ENCODE results near the gene IRF5.
A peak's percentile ranks its signal among the peaks of the same experiment; 100 is the strongest.

The IRF5 gene

GRCh38 chr7:128895320-128895719 is 42.4 kb upstream of the IRF5 start:
- Histone ChIP-seq H3K9ac (ENCODE audit: low read depth, low read length) (no peak overlapping the region), H3K4me3 (ENCODE audit: low read depth, low read length) (no peak overlapping the region), H3K36me3 (ENCODE audit: control insufficient read depth, insufficient read depth, low read length) (no peaks in the 10 kb centered on the region), H3K27me3 (ENCODE audit: control insufficient read depth, insufficient read depth, low read length) (peaks cover 3% of the 10 kb centered on the region), H3K4me1 (ENCODE audit: control insufficient read depth, insufficient read depth, low read length) (peaks cover 4% of the 10 kb centered on the region), H3K9me3 (ENCODE audit: control insufficient read depth, insufficient read depth, low read length) (peaks cover 2% of the 10 kb centered on the region)

GRCh38 chr7:128899392-128899791 is 38.3 kb upstream of the IRF5 start:
- Histone ChIP-seq H3K27me3 (ENCODE audit: control insufficient read depth, insufficient read depth, low read length) (no peaks in the 10 kb centered on the region), H3K9ac (ENCODE audit: low read depth, low read length) (no peak overlapping the region), H3K36me3 (ENCODE audit: control insufficient read depth, insufficient read depth, low read length) (no peaks in the 10 kb centered on the region), H3K4me1 (ENCODE audit: control insufficient read depth, insufficient read depth, low read length) (no peaks in the 10 kb centered on the region), H3K9me3 (ENCODE audit: control insufficient read depth, insufficient read depth, low read length) (peaks cover 2% of the 10 kb centered on the region), H3K4me3 (ENCODE audit: low read depth, low read length) (no peak overlapping the region)

- no peaks in the 10 kb centered on the region for H3K36me3 ChIP-seq (ENCODE audit: control insufficient read depth, insufficient read depth, low read length)
- H3K4me3 ChIP-seq (ENCODE audit: low read depth, low read length), result no peak overlapping the region
- peaks cover 2% of the 10 kb centered on the region for H3K9me3 ChIP-seq (ENCODE audit: control insufficient read depth, insufficient read depth, low read length)
- no peak overlapping the region for H3K9ac ChIP-seq (ENCODE audit: low read depth, low read length)
- no peaks in the 10 kb centered on the region for H3K27me3 ChIP-seq (ENCODE audit: control insufficient read depth, insufficient read depth, low read length)
- no peaks in the 10 kb centered on the region for H3K4me1 ChIP-seq (ENCODE audit: control insufficient read depth, insufficient read depth, low read length)
Measured at GRCh38 chr7:128900237-128900636, 37.5 kb upstream of the IRF5 start.

GRCh38 chr7:128902761-128903585 is 34.8 kb upstream of the IRF5 start:
- Histone ChIP-seq H3K27me3 (ENCODE audit: control insufficient read depth, insufficient read depth, low read length) (no peaks in the 10 kb centered on the region), H3K9ac (ENCODE audit: low read depth, low read length) (no peak overlapping the region), H3K36me3 (ENCODE audit: control insufficient read depth, insufficient read depth, low read length) (no peaks in the 10 kb centered on the region), H3K9me3 (ENCODE audit: control insufficient read depth, insufficient read depth, low read length) (peaks cover 2% of the 10 kb centered on the region), H3K4me3 (ENCODE audit: low read depth, low read length) (no peak overlapping the region), H3K4me1 (ENCODE audit: control insufficient read depth, insufficient read depth, low read length) (no peaks in the 10 kb centered on the region)

GRCh38 chr7:128903621-128904361 is 33.9 kb upstream of the IRF5 start:
- Histone ChIP-seq H3K9ac (ENCODE audit: low read depth, low read length) (no peak overlapping the region), H3K27me3 (ENCODE audit: control insufficient read depth, insufficient read depth, low read length) (no peaks in the 10 kb centered on the region), H3K36me3 (ENCODE audit: control insufficient read depth, insufficient read depth, low read length) (no peaks in the 10 kb centered on the region), H3K4me3 (ENCODE audit: low read depth, low read length) (no peak overlapping the region), H3K9me3 (ENCODE audit: control insufficient read depth, insufficient read depth, low read length) (peaks cover 2% of the 10 kb centered on the region), H3K4me1 (ENCODE audit: control insufficient read depth, insufficient read depth, low read length) (no peaks in the 10 kb centered on the region)

GRCh38 chr7:128904381-128905197 is 33.1 kb upstream of the IRF5 start:
- peaks cover 1% of the 10 kb centered on the region for H3K9me3 ChIP-seq (ENCODE audit: control insufficient read depth, insufficient read depth, low read length)
- H3K36me3 ChIP-seq (ENCODE audit: control insufficient read depth, insufficient read depth, low read length), result no peaks in the 10 kb centered on the region
- H3K4me1 ChIP-seq (ENCODE audit: control insufficient read depth, insufficient read depth, low read length), result peaks cover 3% of the 10 kb centered on the region
- no peak overlapping the region for H3K4me3 ChIP-seq (ENCODE audit: low read depth, low read length)
- H3K27me3 ChIP-seq (ENCODE audit: control insufficient read depth, insufficient read depth, low read length), result peaks cover 8% of the 10 kb centered on the region
- no peak overlapping the region for H3K9ac ChIP-seq (ENCODE audit: low read depth, low read length)

GRCh38 chr7:128906001-128906765 is 31.5 kb upstream of the IRF5 start:
- Histone ChIP-seq H3K9me3 (ENCODE audit: control insufficient read depth, insufficient read depth, low read length) (no peaks in the 10 kb centered on the region), H3K9ac (ENCODE audit: low read depth, low read length) (no peak overlapping the region), H3K4me3 (ENCODE audit: low read depth, low read length) (no peak overlapping the region), H3K36me3 (ENCODE audit: control insufficient read depth, insufficient read depth, low read length) (peaks cover 2% of the 10 kb centered on the region), H3K4me1 (ENCODE audit: control insufficient read depth, insufficient read depth, low read length) (peaks cover 7% of the 10 kb centered on the region), H3K27me3 (ENCODE audit: control insufficient read depth, insufficient read depth, low read length) (peaks cover 16% of the 10 kb centered on the region)

GRCh38 chr7:128906766-128907559 is 30.8 kb upstream of the IRF5 start:
- no peaks in the 10 kb centered on the region for H3K9me3 ChIP-seq (ENCODE audit: control insufficient read depth, insufficient read depth, low read length)
- H3K9ac ChIP-seq (ENCODE audit: low read depth, low read length), result no peak overlapping the region
- H3K27me3 ChIP-seq (ENCODE audit: control insufficient read depth, insufficient read depth, low read length), result peaks cover 16% of the 10 kb centered on the region
- peaks cover 2% of the 10 kb centered on the region for H3K36me3 ChIP-seq (ENCODE audit: control insufficient read depth, insufficient read depth, low read length)
- no peak overlapping the region for H3K4me3 ChIP-seq (ENCODE audit: low read depth, low read length)
- peaks cover 11% of the 10 kb centered on the region for H3K4me1 ChIP-seq (ENCODE audit: control insufficient read depth, insufficient read depth, low read length)

- H3K9ac ChIP-seq (ENCODE audit: low read depth, low read length), result no peak overlapping the region
- peaks cover 11% of the 10 kb centered on the region for H3K4me1 ChIP-seq (ENCODE audit: control insufficient read depth, insufficient read depth, low read length)
- H3K9me3 ChIP-seq (ENCODE audit: control insufficient read depth, insufficient read depth, low read length), result no peaks in the 10 kb centered on the region
- peaks cover 21% of the 10 kb centered on the region for H3K27me3 ChIP-seq (ENCODE audit: control insufficient read depth, insufficient read depth, low read length)
- peak overlapping the region; percentile 58 for H3K4me3 ChIP-seq (ENCODE audit: low read depth, low read length)
- peaks cover 2% of the 10 kb centered on the region for H3K36me3 ChIP-seq (ENCODE audit: control insufficient read depth, insufficient read depth, low read length)
Measured at GRCh38 chr7:128908750-128909624, 28.7 kb upstream of the IRF5 start.
